ENCODE results near the gene KSR1.
"Not testable (repeated sequence)": the region's sequence is repeated elsewhere in the genome, so short reads cannot be mapped to it uniquely, and the experiment has no call there.

Gene KSR1

GRCh38 chr17:27455914-27456680 lies at the start of gene KSR1:
Gene KSR1 (plus strand): TSS chr17:27456448. CDS start chr17:27456644, 196 bp downstream.
- peak; percentile 87 for DNase-seq (ENCODE audit: low spot score)

- DNase-seq (ENCODE audit: low spot score) = no peak
Observed at GRCh38 chr17:27407916-27408864, 48.1 kb upstream of the KSR1 start.

GRCh38 chr17:27408891-27409290 lies 47.4 kb upstream of the KSR1 start:
- no peak for DNase-seq (ENCODE audit: low spot score)

GRCh38 chr17:27412158-27412557 lies 44.1 kb upstream of the KSR1 start:
- DNase-seq (ENCODE audit: low spot score) = not testable (repeated sequence)

- no peak for DNase-seq (ENCODE audit: low spot score)
Observed at GRCh38 chr17:27413315-27413714, 42.9 kb upstream of the KSR1 start.

- peak; percentile 37 for DNase-seq (ENCODE audit: low spot score)
Observed at GRCh38 chr17:27413792-27414191, 42.5 kb upstream of the KSR1 start.

- no peak for DNase-seq (ENCODE audit: low spot score)
Observed at GRCh38 chr17:27414271-27414670, 42.0 kb upstream of the KSR1 start.

GRCh38 chr17:27414694-27415093 lies 41.6 kb upstream of the KSR1 start:
- DNase-seq (ENCODE audit: low spot score) = no peak

- DNase-seq (ENCODE audit: low spot score) = no peak
Observed at GRCh38 chr17:27415120-27415795, 41.0 kb upstream of the KSR1 start.

GRCh38 chr17:27417596-27418365 lies 38.5 kb upstream of the KSR1 start:
- DNase-seq (ENCODE audit: low spot score) = no peak

- DNase-seq (ENCODE audit: low spot score) = no peak
Observed at GRCh38 chr17:27418366-27418615, 38.0 kb upstream of the KSR1 start.

GRCh38 chr17:27419156-27419555 lies 37.1 kb upstream of the KSR1 start:
- no peak for DNase-seq (ENCODE audit: low spot score)

- DNase-seq (ENCODE audit: low spot score) = no peak
Observed at GRCh38 chr17:27420211-27420950, 35.9 kb upstream of the KSR1 start.

GRCh38 chr17:27421111-27421510 lies 35.1 kb upstream of the KSR1 start:
- DNase-seq (ENCODE audit: low spot score) = no peak

GRCh38 chr17:27421626-27422025 lies 34.6 kb upstream of the KSR1 start:
- not testable (repeated sequence) for DNase-seq (ENCODE audit: low spot score)

GRCh38 chr17:27422601-27423000 lies 33.6 kb upstream of the KSR1 start:
- DNase-seq (ENCODE audit: low spot score) = no peak

GRCh38 chr17:27423651-27424050 lies 32.6 kb upstream of the KSR1 start:
- no peak for DNase-seq (ENCODE audit: low spot score)

- DNase-seq (ENCODE audit: low spot score) = no peak
Observed at GRCh38 chr17:27424516-27424915, 31.7 kb upstream of the KSR1 start.

- DNase-seq (ENCODE audit: low spot score) = no peak
Observed at GRCh38 chr17:27424941-27425340, 31.3 kb upstream of the KSR1 start.

GRCh38 chr17:27425571-27425970 lies 30.7 kb upstream of the KSR1 start:
- DNase-seq (ENCODE audit: low spot score) = not testable (repeated sequence)

- no peak for DNase-seq (ENCODE audit: low spot score)
Observed at GRCh38 chr17:27425991-27426390, 30.3 kb upstream of the KSR1 start.
